Activated CD4-positive, CD25-positive, alpha-beta regulatory T cell treated with anti-CD3 and anti-CD28 coated beads, Interleukin-2, amount 50 U/mL, for 16 hours (primary cell): ENCODE measurements around the gene ZNF763.
"Not testable (repeated sequence)": the region's sequence is repeated elsewhere in the genome, so short reads cannot be mapped to it uniquely, and the experiment has no call there.

Experiments used
- DNase-seq: peaks from one replicate; pipeline ENCODE4 v3.0.0-alpha.2; 2020; ENCODE audit warnings: low read depth, low spot score

Gene ZNF763

DNA sequence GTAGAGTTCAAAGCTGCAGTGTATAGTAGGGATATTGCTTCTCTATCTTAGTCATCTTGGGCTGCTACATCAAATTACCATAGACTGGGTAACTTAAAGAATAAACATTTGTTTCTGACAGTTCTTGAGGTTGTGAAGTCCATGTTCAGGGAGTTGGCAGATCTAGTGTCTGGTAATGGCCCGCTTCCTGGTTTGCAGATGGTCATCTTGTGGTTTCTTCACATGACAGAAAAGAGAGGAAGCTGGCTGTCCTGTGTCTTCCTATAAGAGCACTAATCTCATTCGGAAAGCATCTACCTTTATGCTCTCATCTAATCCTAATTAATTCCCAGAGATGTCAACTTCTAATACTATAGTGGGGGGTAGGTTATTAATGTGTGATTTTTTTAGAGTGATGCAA lies 6.2 kb downstream of the ZNF763 start:
- DNase-seq = no peak

DNA sequence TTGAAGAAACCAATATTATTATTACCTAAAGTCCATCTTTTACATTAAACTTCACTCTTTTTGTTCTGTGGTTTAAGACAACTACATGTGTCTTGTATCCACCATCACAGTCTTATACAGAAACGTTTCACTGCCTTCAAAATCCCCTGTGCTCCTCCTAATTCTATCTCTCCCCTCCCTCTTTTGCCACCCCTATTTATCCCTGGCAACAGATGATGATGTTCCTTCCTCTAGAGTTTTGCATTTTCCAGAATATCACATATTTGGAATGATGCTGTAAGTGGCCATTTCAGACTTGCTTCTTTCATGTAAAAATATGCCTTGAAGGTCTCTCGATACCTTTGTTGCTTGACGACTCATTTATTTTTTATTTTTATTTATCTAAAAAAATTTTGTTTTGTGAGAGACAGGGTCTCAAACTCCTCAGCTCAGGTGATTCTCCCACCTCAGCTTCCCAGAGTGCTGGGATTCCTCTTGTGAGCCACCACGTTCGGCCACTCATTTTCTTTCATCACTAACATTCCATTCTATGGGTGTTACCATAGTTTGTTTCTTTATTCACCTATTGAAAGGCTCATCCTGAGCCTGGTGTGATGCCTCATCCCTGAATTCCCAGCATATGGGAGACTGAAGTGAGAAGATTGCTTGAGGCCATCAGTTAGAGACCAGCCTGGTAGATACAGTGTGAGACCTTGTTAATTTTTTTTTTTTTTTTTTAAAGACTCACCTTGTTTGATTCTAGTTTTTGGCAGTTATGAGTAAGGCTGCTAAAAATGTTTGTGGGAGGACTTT lies 8.4 kb downstream of the ZNF763 start:
- no peak for DNase-seq

DNA sequence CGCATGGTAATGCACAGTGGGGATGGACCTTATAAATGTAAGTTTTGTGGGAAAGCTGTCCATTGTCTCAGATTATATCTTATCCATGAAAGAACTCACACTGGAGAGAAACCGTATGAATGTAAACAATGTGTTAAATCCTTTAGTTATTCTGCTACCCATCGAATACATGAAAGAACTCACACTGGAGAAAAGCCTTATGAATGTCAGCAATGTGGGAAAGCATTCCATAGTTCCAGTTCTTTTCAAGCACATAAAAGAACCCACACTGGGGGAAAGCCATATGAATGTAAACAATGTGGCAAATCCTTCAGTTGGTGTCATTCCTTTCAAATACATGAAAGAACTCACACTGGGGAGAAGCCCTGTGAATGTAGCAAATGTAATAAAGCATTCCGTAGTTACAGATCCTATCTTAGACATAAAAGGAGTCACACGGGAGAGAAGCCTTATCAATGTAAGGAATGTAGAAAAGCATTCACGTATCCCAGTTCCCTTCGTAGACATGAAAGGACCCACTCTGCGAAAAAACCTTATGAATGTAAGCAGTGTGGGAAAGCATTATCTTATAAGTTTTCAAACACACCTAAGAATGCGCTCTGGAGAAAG lies 13.8 kb downstream of the ZNF763 start:
- no peak for DNase-seq

DNA sequence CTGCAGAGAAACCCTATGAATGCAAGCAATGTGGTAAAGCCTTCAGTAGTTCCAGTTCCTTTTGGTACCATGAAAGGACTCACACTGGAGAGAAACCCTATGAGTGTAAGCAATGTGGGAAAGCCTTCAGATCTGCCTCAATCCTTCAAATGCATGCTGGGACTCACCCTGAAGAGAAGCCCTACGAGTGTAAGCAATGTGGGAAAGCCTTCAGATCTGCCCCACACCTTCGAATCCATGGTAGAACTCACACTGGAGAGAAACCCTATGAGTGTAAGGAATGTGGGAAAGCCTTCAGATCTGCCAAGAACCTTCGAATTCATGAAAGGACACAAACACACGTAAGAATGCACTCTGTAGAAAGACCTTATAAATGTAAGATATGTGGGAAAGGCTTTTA lies 14.7 kb downstream of the ZNF763 start:
- DNase-seq = no peak

DNA sequence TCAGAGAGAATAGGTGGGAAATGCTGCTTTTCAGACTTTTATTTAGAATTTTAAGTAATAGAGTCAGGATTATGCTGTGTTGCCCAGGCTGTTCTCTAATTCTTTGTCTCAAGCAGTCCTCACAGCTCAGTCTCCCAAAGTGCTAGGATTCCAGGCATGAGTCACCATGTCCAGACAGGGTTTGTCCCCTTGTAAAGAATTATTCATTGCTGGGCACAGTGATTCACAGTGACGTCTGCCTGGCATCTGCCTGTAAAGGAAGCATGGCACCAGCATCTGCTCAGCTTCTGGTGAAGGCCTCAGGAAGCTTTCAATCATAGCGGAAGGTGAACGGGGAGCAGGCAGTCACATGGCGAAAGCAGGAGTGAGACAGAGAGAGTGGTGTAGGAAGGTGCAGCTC lies 17.7 kb downstream of the ZNF763 start:
- DNase-seq = no peak

DNA sequence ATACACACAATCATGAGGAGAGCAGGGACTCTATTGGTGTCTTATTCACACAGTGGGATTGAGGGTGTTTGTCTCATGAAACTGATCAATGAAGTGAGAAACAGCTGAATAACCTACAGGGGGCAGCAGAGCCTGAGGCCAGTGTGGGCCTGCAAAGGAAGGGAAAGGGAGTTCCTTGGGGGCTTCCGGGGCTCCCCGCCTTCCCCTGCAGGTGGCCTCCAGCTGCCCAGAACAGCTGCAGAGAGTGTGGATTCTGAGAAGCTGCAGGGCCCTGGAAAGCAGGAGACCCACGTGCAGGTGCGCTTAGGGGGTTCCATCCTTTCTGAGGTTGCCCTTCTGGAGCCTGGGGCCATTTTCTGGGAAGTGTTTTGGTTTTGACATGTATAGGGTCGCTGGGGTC lies 20.1 kb downstream of the ZNF763 start:
- DNase-seq = no peak

DNA sequence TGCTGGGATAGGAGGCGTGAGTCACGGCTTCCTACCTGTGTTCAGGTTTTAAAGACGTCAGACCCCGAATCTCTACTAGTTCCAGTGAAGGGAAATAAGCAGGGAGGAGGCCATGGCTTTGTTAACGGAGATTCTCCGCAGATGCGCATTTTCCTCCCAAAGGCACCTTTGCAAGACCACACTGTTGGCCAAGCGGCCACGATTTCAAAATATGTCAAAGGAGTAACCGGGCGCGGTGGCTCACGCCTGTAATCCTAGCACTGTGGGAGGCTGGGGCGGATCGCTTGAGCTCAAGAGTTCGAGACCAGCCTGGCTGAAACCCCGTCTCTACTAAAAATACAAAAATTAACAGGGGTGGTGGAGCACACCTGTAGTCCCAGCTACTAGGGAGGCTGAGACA lies 21.9 kb downstream of the ZNF763 start:
- DNase-seq = no peak

DNA sequence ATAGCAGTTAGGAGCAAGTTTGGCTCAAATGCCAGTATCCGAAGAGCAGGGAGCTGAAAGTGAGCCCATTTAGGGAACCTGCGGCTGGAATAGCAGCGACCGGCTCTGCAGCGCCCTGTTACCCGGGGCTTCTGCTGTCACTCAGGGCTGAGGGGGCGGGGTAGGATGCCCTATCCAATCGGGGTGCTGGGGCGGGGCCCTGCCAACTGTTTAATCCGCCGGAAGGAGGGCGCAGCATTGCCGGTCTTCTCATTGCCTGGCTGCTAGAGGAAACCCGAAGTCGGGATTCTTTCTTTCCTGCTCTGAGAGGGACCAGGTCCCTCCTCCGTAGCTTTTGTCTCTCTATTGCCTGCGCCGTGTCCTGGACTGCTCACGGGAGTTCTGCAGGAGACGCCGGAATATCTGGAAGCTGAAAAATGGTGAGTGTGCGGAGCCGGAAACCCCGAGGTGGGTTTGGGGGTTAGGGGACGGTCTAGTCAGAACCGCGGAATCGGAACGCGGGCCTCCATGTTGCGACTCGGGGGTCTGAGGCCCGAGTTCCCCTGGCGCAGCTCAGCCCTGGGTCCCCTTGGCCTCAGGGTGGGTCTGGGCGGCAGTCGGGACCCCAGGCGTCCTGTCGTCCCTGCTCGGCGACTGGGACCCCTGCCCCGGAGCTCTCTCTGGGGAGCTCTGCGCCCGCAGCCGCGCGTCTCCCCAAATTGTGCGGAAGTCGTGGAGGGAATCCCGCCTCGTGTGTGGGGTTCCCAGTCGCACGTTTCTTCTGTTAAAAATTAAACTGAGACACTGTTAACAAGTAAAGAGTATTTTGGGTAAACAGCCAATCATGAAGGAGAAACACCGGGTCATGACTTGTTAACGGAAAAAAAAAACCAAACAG lies 22.8 kb downstream of the ZNF763 start:
- DNase-seq = peak; percentile 79

DNA sequence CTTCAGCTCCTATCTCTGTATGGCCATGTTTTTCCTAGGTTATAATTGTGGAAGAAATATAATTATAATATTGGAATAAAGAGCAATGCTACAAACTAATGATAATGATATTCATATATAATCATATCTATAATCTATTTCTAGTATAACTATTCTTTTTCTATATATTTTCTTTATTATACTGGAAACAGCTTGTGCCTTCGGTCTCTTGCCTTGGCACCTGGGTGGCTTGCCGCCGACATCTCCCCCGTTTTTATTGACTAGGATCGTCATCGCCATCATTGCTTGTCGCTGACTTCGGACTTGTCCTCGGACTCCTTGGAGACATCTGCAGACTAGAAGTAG lies 24.2 kb downstream of the ZNF763 start:
- no peak for DNase-seq

DNA sequence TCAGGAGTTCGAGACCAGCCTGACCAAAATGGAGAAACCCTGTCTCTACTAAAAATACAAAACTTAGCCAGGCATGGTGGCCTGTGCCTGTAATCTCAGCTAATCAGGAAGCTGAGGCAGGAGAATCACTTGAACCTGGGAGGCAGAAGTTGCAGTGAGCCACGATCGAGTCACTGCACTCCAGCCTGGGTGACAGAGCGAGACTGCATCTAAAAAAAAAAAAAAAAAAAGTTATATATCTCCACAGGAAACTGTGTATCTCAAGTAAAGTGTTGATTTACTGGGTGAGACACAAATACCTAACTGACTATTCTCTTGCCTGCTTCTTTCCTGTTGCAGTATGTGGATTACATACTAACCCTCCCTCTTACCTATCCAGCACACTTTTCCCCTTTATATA lies 27.1 kb downstream of the ZNF763 start:
- not testable (repeated sequence) for DNase-seq

DNA sequence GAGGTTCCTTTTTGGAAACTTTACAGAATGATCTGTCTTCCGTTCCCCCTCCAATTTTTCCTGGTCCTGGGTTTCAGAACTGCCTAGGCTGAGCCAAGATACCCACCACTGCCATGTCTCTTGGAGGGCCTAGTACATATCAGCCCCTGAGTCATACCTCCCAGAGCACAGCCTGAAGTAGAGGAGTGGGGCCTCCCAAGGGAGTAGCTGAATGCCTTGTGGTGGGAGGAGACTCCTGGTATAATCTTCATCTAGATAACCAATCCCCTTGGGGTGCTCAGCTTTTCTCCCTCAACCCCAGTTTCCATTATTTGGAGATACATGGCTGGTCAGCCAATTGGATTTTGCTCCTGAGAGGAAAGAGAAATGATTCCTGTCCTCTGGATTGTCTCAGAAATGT lies 30.3 kb downstream of the ZNF763 start:
- DNase-seq = no peak

DNA sequence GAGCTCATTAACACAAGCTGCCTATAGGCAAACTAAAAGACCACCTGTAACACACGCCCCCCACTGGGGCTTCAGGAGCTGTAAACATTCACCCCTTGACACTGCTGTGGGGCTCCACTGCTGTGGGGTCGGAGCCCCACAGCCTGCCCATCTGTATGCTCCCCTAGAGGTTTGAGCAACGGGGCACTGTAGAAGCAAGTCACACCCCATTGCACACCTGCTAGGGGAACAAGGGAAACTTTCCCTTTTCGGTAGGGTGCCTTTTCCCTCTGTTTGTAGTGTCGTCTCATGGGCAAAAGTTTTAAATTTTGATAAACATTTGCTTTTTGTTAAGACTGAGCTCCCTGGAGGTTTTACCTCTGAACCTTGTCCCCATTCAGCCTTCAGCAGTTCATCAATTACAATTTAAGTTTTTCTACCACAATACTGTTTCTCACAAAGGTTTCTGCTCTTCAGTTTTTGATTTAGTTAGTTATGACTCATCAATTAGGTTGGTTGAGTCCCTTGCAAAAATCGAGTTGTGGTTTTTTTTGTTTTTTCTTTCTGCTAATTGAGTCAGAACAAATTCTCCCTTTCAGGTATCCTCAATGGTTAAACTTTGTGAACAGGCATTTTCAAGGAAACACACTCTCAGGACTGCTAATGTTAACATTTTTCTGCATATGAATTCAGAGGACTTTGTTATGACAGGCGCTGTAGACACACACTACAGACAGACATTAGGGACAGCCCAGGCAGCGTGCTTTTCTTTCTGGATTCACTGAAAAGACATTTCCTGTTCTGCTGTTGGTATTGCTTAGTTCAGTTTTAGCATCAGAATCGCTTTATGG lies 35.5 kb downstream of the ZNF763 start:
- DNase-seq = no peak

DNA sequence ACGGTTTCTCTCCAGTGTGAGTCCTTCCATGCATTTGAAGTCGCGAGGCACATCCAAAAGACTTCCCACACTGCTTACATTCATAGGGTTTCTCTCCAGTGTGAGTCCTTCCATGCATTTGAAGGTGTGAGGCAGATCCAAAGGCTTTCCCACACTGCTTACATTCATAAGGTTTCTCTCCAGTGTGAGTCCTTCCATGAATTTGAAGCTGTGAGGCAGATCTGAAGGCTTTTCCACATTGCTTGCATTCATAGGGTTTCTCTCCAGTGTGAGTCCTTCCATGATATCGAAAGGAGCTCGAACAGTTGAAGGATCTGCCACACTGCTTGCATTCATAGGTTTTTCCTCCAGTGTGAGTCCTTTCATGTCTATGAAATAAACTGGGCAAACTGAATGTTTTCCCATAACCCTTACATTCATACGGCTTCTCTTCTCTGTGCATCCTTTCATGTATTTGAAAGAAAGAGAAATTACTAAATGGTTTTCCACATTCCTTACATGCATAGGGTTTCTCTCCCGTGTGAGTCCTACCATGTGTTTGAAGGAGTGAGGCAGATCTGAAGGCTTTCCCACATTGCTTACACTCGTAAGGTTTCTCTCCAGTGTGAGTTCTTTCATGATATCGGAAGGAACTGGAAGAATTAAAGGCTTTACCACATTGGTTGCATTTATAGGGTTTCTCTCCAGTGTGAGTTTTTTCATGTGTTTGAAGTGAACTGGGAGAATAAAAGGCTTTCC lies 50.3 kb downstream of the ZNF763 start:
- DNase-seq = no peak

DNA sequence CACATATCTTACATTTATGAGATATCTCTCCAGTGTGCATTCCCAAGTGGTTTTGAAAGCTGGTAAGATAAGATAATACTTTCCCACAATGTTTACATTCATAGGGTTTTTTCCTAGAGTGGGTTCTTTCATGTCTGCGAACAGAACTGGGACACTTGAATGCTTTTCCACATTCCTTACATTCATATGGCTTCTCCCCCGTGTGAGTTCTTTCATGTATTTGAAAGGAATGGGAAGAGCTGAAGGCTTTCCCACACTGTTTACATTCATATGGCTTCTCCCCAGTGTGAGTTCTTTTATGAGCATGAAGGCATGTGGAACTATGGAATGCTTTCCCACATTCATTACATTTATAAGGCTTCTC lies 50.9 kb downstream of the ZNF763 start:
- DNase-seq = no peak
